ENCODE measurements around the gene SORL1-AS1.

The SORL1-AS1 gene

DNA sequence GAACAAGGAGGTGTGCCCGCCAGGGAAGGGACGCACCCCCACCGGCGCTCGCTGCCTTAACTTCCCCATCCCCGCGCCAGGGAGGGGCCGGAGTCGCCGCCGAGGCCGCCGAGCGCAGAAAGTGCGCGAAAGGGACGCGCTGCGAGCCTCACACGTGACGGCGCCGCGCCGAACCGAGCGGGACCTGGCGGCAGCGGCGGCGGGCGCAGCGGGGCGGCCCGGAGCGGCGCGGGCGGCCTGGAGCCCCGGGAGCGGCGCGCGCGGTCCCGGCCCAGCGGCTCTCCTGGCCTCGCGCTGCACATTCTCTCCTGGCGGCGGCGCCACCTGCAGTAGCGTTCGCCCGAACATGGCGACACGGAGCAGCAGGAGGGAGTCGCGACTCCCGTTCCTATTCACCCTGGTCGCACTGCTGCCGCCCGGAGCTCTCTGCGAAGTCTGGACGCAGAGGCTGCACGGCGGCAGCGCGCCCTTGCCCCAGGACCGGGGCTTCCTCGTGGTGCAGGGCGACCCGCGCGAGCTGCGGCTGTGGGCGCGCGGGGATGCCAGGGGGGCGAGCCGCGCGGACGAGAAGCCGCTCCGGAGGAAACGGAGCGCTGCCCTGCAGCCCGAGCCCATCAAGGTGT, 670 bp downstream of the SORL1-AS1 start, which contains the start of gene SORL1 (continued):
- TF ChIP-seq ELF4 (CRISPR knock-in tag; IDR thresholded peaks at IDR 0.05; ENCODE audit: low read depth) (no peak), FOXJ3 (CRISPR knock-in tag; IDR thresholded peaks at IDR 0.05; ENCODE audit: borderline replicate concordance) (no peak), PRRX2 (CRISPR knock-in tag; IDR thresholded peaks at IDR 0.05) (no peak; the same call in 1 of the 2 replicates), NR1H2 (CRISPR knock-in tag; IDR thresholded peaks at IDR 0.05) (no peak), SMAD3 (CRISPR knock-in tag; IDR thresholded peaks at IDR 0.05; ENCODE audit: borderline replicate concordance) (no peak), CDX4 (CRISPR knock-in tag; IDR thresholded peaks at IDR 0.05; ENCODE audit: borderline replicate concordance) (no peak), NFE2L1 (CRISPR knock-in tag; IDR thresholded peaks at IDR 0.05) (no peak), USF1 (CRISPR knock-in tag; IDR thresholded peaks at IDR 0.05) (no peak; the same call in 1 of the 2 replicates), NR3C1 (CRISPR knock-in tag; conservative IDR thresholded peaks at IDR 0.05; ENCODE audit: low read depth) (no peak), NR2C2 (CRISPR knock-in tag; IDR thresholded peaks at IDR 0.05) (no peak), OVOL2 (CRISPR knock-in tag; IDR thresholded peaks at IDR 0.05; ENCODE audit: borderline replicate concordance) (no peak), ZNF138 (CRISPR knock-in tag; conservative IDR thresholded peaks at IDR 0.05) (0 out of 2 replicates have a peak, but pooled peaks have one; percentile 44), CTCF (IDR thresholded peaks at IDR 0.05) (peak; percentile 9; the same call in 1 of the 2 replicates), MAX (CRISPR knock-in tag; IDR thresholded peaks at IDR 0.05) (peak; percentile 48), RELA (CRISPR knock-in tag; IDR thresholded peaks at IDR 0.05; ENCODE audit: borderline replicate concordance) (peak; percentile 61; the same call in 1 of the 2 replicates), MXD4 (CRISPR knock-in tag; IDR thresholded peaks at IDR 0.05; ENCODE audit: borderline replicate concordance) (no peak), ZNF423 (CRISPR knock-in tag; IDR thresholded peaks at IDR 0.05) (peak; percentile 12; the same call in 1 of the 2 replicates), TCF7 (CRISPR knock-in tag; IDR thresholded peaks at IDR 0.05; ENCODE audit: low read depth) (no peak), ETV6 (CRISPR knock-in tag; IDR thresholded peaks at IDR 0.05) (0 out of 2 replicates have a peak, but pooled peaks have one; percentile 15), ZNF263 (CRISPR knock-in tag; IDR thresholded peaks at IDR 0.05; ENCODE audit: low read depth) (no peak), CREM (CRISPR knock-in tag; IDR thresholded peaks at IDR 0.05) (peak; percentile 64; the same call in 1 of the 2 replicates)
- TF ChIP-seq, protein P1, sequence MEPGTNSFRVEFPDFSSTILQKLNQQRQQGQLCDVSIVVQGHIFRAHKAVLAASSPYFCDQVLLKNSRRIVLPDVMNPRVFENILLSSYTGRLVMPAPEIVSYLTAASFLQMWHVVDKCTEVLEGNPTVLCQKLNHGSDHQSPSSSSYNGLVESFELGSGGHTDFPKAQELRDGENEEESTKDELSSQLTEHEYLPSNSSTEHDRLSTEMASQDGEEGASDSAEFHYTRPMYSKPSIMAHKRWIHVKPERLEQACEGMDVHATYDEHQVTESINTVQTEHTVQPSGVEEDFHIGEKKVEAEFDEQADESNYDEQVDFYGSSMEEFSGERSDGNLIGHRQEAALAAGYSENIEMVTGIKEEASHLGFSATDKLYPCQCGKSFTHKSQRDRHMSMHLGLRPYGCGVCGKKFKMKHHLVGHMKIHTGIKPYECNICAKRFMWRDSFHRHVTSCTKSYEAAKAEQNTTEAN (CRISPR knock-in tag; IDR thresholded peaks at IDR 0.05), result no peak
- TF ChIP-seq, protein P2, sequence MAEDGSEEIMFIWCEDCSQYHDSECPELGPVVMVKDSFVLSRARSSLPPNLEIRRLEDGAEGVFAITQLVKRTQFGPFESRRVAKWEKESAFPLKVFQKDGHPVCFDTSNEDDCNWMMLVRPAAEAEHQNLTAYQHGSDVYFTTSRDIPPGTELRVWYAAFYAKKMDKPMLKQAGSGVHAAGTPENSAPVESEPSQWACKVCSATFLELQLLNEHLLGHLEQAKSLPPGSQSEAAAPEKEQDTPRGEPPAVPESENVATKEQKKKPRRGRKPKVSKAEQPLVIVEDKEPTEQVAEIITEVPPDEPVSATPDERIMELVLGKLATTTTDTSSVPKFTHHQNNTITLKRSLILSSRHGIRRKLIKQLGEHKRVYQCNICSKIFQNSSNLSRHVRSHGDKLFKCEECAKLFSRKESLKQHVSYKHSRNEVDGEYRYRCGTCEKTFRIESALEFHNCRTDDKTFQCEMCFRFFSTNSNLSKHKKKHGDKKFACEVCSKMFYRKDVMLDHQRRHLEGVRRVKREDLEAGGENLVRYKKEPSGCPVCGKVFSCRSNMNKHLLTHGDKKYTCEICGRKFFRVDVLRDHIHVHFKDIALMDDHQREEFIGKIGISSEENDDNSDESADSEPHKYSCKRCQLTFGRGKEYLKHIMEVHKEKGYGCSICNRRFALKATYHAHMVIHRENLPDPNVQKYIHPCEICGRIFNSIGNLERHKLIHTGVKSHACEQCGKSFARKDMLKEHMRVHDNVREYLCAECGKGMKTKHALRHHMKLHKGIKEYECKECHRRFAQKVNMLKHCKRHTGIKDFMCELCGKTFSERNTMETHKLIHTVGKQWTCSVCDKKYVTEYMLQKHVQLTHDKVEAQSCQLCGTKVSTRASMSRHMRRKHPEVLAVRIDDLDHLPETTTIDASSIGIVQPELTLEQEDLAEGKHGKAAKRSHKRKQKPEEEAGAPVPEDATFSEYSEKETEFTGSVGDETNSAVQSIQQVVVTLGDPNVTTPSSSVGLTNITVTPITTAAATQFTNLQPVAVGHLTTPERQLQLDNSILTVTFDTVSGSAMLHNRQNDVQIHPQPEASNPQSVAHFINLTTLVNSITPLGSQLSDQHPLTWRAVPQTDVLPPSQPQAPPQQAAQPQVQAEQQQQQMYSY (CRISPR knock-in tag; IDR thresholded peaks at IDR 0.05), result no peak
- TF ChIP-seq, protein P3, sequence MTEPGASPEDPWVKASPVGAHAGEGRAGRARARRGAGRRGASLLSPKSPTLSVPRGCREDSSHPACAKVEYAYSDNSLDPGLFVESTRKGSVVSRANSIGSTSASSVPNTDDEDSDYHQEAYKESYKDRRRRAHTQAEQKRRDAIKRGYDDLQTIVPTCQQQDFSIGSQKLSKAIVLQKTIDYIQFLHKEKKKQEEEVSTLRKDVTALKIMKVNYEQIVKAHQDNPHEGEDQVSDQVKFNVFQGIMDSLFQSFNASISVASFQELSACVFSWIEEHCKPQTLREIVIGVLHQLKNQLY (CRISPR knock-in tag; IDR thresholded peaks at IDR 0.05), result no peak; the same call in 1 of the 2 replicates
- TF ChIP-seq, protein P4, sequence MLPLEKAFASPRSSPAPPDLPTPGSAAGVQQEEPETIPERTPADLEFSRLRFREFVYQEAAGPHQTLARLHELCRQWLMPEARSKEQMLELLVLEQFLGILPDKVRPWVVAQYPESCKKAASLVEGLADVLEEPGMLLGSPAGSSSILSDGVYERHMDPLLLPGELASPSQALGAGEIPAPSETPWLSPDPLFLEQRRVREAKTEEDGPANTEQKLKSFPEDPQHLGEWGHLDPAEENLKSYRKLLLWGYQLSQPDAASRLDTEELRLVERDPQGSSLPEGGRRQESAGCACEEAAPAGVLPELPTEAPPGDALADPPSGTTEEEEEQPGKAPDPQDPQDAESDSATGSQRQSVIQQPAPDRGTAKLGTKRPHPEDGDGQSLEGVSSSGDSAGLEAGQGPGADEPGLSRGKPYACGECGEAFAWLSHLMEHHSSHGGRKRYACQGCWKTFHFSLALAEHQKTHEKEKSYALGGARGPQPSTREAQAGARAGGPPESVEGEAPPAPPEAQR (CRISPR knock-in tag; IDR thresholded peaks at IDR 0.05), result no peak
- TF ChIP-seq, protein P5, sequence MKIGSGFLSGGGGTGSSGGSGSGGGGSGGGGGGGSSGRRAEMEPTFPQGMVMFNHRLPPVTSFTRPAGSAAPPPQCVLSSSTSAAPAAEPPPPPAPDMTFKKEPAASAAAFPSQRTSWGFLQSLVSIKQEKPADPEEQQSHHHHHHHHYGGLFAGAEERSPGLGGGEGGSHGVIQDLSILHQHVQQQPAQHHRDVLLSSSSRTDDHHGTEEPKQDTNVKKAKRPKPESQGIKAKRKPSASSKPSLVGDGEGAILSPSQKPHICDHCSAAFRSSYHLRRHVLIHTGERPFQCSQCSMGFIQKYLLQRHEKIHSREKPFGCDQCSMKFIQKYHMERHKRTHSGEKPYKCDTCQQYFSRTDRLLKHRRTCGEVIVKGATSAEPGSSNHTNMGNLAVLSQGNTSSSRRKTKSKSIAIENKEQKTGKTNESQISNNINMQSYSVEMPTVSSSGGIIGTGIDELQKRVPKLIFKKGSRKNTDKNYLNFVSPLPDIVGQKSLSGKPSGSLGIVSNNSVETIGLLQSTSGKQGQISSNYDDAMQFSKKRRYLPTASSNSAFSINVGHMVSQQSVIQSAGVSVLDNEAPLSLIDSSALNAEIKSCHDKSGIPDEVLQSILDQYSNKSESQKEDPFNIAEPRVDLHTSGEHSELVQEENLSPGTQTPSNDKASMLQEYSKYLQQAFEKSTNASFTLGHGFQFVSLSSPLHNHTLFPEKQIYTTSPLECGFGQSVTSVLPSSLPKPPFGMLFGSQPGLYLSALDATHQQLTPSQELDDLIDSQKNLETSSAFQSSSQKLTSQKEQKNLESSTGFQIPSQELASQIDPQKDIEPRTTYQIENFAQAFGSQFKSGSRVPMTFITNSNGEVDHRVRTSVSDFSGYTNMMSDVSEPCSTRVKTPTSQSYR (CRISPR knock-in tag; IDR thresholded peaks at IDR 0.05), result no peak

Measured in WTC11 (cell line).